OCI-LY7 (cell line): Measurements from ENCODE around the gene CADM2.

Experiments
- CTCF ChIP-seq: fragments of 200-600 bp; sonication (generic); conservative IDR thresholded peaks from 2 replicates; pipeline ENCODE4 v1.5.1; 2014; ENCODE audit warnings: mild to moderate bottlenecking, antibody characterized with exemption, low read length, moderate library complexity, mixed read lengths
- EZH2phosphoT487 ChIP-seq: fragments of 200-600 bp; sonication (generic); IDR thresholded peaks from 2 replicates; pipeline ENCODE4 v1.6.1; 2018; ENCODE audit warnings: low read depth, borderline replicate concordance, mild to moderate bottlenecking, mixed run types, antibody characterized with exemption, low read length, moderate library complexity, mixed read lengths

- TF ChIP-seq CTCF: no peak
- TF ChIP-seq EZH2phosphoT487: no peak
These were observed 44.7 kb downstream of the CADM2 start for GRCh38 chr3:85003479-85003878.
